Measurements from ENCODE around the gene WFDC1. TPM values are rescaled to one million over a fixed set of nuclear protein-coding genes. Genes with fewer than 3 reads are reported as not detected.
"Not testable (repeated sequence)": the region's sequence is repeated elsewhere in the genome, so short reads cannot be mapped to it uniquely, and the experiment has no call there.

The WFDC1 gene
- total RNA-seq, 2 donors from 2014 or later = 0.59 to 3.3 TPM

GRCh38 chr16:84334058-84334457 lies 39.4 kb downstream of the WFDC1 start:
- Histone ChIP-seq H3K27me3 (no peaks in the 10 kb centered on the region), H3K4me1 (no peaks in the 10 kb centered on the region), H3K36me3 (no peaks in the 10 kb centered on the region), H3K9me3 (peaks cover 0 to 32% of the 10 kb centered on the region in 2 donors), H3K4me3 (no peak overlapping the region), H3K27ac (no peak overlapping the region)
- TF ChIP-seq CTCF (IDR thresholded peaks at IDR 0.05) = no peak
- DNase-seq (ENCODE audit: low spot score) = no peak

GRCh38 chr16:84334482-84334881 lies 39.8 kb downstream of the WFDC1 start:
- no peak for TF ChIP-seq CTCF (IDR thresholded peaks at IDR 0.05)
- peaks cover 0 to 32% of the 10 kb centered on the region in 2 donors for H3K9me3 ChIP-seq
- H3K4me3 ChIP-seq = no peak overlapping the region
- H3K4me1 ChIP-seq = no peaks in the 10 kb centered on the region
- H3K27ac ChIP-seq = no peak overlapping the region
- no peaks in the 10 kb centered on the region for H3K36me3 ChIP-seq
- H3K27me3 ChIP-seq = no peaks in the 10 kb centered on the region
- DNase-seq (ENCODE audit: low spot score) = no peak

GRCh38 chr16:84337236-84337635 lies 42.6 kb downstream of the WFDC1 start:
- not testable (repeated sequence) for H3K27ac ChIP-seq; H3K36me3 ChIP-seq; H3K4me1 ChIP-seq; H3K27me3 ChIP-seq; DNase-seq (ENCODE audit: low spot score); H3K4me3 ChIP-seq
- peaks cover 0 to 32% of the 10 kb centered on the region in 2 donors for H3K9me3 ChIP-seq

GRCh38 chr16:84339311-84339710 lies 44.6 kb downstream of the WFDC1 start:
- H3K27ac ChIP-seq = no peak overlapping the region
- peaks cover 0 to 32% of the 10 kb centered on the region in 2 donors for H3K9me3 ChIP-seq
- no peaks in the 10 kb centered on the region for H3K4me1 ChIP-seq
- DNase-seq (ENCODE audit: low spot score) = no peak
- no peaks in the 10 kb centered on the region for H3K36me3 ChIP-seq
- H3K4me3 ChIP-seq = no peak overlapping the region
- H3K27me3 ChIP-seq = no peaks in the 10 kb centered on the region
- TF ChIP-seq CTCF (IDR thresholded peaks at IDR 0.05) = no peak

GRCh38 chr16:84339766-84340165 lies 45.1 kb downstream of the WFDC1 start:
- H3K27ac ChIP-seq = no peak overlapping the region
- TF ChIP-seq CTCF (IDR thresholded peaks at IDR 0.05) = no peak
- H3K9me3 ChIP-seq = peaks cover 0 to 28% of the 10 kb centered on the region in 2 donors

GRCh38 chr16:84340325-84341040 lies 45.8 kb downstream of the WFDC1 start:
- no peak for TF ChIP-seq CTCF (IDR thresholded peaks at IDR 0.05)
- H3K27me3 ChIP-seq = no peaks in the 10 kb centered on the region
- DNase-seq (ENCODE audit: low spot score) = no peak
- no peak overlapping the region for H3K27ac ChIP-seq
- H3K9me3 ChIP-seq = peaks cover 0 to 21% of the 10 kb centered on the region in 2 donors
- no peaks in the 10 kb centered on the region for H3K36me3 ChIP-seq
- H3K4me1 ChIP-seq = no peaks in the 10 kb centered on the region
- no peak overlapping the region for H3K4me3 ChIP-seq

More at GRCh38 chr16:84339766-84340165, 45.1 kb downstream of the WFDC1 start:
- no peaks in the 10 kb centered on the region for H3K27me3 ChIP-seq
- H3K4me1 ChIP-seq = no peaks in the 10 kb centered on the region
- no peak for DNase-seq (ENCODE audit: low spot score)
- H3K36me3 ChIP-seq = no peaks in the 10 kb centered on the region
- H3K4me3 ChIP-seq = no peak overlapping the region
